Hypothalamus (tissue), 51 donors: ENCODE measurements around the gene LNX2.

Experiments
- DNase-seq, 51 donors: peaks; one replicate each; lab custom pipeline; 2025; lab: John Stamatoyannopoulos, UW

LNX2 gene

DNA sequence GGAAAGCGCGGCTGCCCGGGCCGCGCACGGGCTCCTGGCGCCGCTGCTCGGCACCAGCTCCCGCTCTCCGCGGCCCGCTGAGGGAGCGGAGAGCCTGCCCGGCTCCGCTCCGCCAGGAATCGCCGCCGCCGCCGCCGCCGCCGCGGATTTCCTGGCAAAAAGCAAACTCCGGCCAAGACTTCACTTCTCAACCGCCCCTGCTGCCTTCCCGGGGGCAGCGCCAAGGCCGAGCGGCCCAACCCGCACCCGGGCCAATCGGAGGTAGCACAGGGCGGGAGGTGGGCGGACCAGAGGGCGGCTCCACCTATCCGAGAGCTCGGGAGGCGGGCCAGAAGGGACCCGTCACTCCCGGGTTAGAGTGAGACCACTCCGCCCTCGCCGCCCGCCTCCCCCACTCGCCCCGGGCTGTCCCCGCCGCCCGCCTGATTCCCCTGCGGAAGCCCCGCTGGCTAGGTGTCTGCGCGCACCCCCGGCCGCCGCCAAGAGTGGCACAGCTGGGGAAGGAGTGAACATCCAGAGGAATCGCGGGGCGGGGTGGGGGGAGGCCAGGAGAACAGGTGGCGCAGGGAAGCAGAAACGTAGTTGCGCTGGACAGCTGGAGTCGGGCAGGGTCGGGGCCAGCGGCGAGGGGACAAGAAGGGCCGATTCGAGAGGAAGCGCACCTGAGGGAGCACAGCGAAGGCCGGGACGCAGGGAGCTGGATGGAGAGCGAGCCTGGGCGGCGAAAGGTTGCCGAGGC is at the start of gene LNX2:
Gene LNX2 (minus strand): TSS at position 153 of the 739 bp plus-strand sequence. CDS start 38,826 bp downstream, outside the sequence.
- DNase-seq = peak; percentile 48 to 99 (median 96)

DNA sequence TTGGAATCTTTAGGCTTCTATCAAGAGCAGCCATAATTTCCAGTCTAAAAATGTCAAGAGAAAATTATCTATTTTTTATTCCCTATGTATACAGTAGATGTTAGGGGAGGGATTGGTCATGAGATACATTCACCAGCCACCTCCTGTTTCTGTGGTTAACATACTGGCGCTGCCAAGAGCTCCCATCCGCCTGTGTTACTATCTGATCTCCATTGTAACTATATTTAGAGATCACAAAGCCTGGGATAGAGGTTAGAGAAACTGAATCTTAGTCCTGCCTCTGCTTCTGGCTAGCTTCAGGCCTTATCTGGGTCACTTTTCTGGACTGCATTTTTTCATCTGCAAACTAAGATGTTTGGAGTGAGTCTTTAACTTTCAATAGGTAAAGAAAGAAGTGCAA is 47.6 kb upstream of the LNX2 start:
- DNase-seq = no peak

DNA sequence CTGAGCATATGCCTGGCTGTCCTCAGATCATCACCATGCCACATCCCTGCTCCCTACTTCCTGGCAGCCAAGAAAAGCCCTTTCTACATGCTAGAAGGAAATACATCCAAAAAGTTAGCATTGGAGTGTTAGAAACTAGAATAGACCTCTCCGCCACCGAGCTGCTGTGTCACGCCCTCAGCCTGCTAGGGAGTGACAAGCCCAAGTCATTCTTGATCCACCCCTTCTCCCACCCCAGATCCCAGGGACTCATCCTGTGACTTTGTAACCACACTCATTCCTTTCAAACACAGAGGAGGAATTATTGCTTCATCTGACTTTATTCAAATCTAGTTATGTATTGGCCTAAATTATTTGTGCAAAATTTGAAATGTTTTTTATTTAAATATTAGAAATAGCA is 46.6 kb upstream of the LNX2 start:
- no peak for DNase-seq

DNA sequence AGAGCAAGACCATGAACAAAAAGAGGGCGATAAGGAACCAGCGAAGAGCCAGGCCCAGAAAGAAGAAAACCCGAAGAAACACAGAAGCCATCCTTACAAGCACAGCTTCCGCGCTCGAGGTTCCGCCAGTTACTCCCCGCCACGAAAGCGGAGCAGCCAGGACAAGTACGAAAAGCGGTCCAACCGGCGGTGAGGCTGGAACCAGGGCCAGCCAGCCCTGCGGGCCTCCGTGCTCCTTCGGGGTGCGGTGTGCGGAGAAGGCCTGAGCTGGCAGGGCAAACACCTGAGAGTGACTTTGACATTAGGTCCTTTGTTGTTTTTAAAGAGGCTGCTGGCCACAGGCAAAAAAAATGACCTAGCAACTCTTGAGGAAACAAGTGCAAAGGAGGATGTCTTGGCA is 45.4 kb upstream of the LNX2 start:
- DNase-seq = no peak

DNA sequence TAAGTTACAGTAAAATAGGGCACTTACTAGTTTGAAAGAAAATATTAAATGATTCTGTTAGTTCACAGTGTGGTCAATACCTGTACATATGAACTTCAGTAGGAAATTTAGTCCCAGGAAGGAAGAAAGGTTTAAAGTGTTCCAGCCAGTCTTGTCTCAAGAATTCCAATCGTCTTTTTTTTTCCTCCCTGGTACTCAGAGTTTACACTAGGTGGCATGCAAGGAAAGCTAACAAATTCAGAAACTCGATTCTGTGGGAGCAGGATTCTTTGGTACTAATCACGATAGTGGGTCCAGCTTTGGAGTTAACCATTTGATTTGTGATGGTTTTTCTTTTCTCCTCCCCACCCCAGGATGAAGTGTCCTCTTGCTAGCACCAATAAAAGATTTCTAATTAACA is 45.0 kb upstream of the LNX2 start:
- DNase-seq = no peak

DNA sequence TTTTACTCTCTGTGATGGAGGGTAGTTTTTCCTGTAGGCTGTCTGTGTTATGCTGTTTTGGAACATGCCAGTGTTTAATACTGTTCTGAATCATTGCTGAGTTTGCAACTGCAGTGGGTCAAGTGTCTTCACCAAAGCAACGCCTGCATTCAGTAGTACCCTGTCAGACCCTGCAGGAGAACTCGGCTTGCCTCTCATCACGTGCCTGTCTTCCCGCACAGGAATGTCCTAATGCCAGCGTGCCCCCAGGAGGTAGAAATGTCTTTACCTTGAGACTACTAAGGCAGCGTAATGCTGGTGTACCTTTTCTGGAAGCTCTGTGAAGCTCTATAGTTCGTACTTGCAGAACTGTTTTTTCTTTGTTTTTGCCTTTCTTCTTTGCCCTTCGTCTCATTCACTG is 43.6 kb upstream of the LNX2 start:
- no peak for DNase-seq

DNA sequence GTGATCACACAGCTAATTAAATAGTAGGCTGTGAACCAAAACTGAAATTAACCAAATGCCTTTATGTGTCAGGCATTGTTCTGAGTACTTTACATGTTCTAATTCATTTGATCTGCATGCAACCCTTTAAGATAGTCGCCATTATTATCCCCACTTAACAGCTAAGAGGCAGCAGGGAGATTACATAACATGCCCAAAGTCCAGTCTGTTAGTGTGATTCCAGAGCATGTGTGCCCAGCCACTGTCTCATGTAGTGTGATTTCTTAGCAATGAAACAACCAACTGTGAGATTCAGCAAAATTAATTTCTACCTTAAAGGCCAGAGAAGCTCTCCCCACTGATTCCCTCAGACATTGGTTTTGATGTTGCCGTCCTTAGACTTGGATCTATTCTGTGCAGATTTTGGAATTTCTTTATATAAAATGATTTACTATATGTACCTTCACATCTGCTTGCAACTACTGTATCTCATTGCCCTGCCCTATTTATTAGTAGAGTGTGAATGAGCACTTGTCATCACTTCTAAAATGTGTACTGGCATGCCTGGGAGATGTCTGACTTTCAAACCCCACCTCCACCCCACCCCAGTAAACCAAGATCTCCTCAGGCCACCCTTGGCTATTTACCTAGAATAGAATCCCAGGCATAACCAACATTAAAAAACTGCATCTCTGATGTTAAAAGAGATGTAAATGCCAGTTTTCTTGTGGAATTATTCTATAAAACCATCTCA is 42.6 kb upstream of the LNX2 start:
- no peak for DNase-seq

DNA sequence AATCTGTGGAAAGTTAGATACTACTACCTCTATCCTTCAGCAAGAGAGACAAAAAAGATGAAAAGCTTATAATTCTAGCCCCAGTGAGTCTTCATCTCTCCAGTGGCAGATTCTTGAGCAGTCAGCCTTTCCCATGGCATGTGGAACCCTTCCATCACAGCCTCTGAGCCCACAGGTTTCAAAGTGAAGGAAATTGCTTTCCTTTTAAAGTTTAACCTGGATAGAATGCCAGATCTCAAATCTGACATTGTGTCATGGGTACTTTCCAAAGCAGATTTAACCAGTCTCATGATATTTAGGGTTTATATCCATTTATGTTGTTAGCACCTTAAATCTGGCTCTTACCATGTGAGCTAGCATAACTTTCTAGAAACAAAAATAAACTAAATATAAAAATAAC is 40.7 kb upstream of the LNX2 start:
- no peak for DNase-seq

DNA sequence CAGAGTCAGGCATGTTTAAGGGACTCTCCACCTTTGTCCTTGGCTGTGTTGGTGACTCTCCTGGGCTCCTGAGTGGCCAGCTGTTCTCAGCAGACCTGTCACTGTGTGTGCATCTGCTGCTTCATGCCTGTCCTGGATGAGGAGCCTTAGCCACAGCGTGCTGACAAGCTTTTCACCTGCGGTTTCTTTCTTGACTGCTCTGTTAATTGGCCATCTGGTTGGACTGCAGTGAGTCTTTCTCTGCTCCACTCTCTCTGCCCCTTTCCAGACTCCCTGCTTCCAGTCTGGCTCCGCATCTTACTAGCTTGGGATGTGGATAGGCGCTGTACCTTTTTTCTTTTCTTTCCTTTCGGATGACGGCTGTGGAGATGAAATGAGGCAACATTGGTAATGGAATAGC is 40.2 kb upstream of the LNX2 start:
- no peak for DNase-seq

DNA sequence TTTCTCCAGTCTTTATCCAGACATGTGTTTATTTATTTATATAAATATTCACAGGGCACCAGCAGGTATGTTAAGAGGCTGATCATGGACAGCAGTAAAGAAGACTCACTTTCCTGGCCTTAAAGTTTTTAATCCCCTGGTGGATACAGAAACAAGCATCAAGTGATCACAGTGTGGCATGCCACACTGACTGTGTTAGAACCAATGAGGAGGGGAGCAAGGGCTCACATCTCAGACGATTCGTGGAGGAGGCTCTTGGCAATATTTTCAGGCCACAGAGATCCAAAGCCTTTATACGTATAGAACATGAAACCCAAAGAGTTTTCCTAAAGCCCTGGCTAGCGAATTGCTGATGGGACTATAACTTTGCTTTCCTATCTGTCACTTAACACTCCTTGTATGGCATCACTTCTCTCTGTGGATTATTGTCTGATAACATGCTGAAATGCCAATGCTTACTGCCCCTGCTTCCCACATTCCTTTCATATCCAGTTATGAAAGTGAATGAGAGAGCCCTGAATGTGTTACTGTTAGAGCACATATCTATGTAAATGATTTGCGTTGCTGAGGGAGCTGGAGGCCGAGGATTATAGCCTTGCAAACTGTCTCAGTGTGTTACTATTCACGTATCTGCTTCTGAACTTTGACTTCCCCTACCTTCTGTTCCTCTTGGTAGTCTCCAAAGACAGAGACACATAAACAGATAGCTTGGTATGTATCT is 39.0 kb upstream of the LNX2 start:
- no peak for DNase-seq

DNA sequence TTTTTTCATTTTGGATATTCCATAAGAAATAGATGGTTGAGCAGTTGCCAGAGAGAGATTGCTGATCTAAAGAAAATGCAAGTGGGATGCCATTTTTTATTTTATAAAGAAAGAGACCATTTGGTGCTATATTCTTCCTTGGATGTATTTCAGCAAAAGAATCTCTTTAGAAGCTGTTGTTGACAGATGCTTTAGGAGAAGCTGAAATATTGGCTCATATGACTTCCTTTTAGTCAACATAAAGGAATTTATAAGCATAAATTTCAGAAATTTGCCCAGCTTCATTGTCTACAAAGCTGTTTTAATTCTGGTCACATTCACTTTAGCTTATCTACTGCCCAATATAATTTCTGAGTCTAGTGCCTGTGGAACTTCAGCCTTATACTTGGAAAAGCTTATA is 38.2 kb upstream of the LNX2 start:
- no peak for DNase-seq

DNA sequence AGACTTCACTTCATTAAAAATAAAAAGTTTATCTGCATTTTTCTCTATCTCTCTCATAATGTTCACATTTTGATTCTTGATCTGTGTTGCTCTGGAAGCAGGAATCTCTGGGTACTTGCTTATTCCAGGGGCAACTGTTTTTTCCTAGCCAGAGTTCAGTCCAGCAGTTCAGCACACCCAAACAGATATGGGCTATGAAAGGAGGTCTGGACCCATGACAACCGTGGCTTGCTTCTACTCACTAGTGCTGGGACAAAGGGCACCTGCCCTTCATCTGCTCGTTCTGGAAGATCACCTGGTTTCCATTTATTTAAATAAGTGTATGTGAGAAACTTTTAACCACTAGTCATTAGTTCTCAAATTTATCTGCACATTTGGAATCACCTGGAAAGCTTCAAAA is 37.4 kb upstream of the LNX2 start:
- DNase-seq = no peak

DNA sequence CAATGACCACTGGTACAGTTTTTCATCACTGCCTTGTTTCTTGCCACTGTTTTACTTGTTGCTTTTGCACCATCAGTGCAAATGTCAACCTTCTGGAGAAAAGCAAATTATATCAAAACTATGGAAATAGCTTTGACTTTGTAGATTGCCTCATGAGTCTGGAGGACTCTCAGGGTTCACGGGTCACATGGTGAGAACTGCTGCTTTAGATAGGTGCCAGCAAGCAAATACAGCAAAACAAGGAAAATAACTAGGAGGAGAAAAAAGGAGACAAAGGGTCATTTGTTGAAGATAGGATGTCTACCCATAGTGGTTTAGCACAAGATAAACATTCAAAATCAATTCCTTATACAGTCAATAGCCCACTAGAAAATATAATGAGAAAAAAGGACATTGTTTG is 34.5 kb upstream of the LNX2 start:
- DNase-seq = no peak

DNA sequence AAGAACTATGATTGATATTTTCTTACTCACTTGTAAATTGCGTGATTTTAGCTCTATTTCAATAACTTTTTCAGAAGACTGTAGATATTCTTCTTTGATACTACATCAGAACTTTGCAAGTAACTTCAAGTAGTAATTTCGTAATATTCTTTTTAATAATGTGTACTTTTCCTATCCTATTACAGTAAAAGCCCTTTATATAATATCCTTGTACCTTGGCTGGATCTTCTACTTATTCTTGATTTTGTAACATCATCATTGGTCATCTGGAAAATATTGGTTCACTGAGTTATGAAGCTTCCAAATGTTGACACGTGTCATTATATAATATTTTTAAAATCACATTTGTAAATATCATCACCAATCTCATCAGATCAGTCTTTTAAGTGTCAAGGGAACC is 33.7 kb upstream of the LNX2 start:
- DNase-seq = no peak

DNA sequence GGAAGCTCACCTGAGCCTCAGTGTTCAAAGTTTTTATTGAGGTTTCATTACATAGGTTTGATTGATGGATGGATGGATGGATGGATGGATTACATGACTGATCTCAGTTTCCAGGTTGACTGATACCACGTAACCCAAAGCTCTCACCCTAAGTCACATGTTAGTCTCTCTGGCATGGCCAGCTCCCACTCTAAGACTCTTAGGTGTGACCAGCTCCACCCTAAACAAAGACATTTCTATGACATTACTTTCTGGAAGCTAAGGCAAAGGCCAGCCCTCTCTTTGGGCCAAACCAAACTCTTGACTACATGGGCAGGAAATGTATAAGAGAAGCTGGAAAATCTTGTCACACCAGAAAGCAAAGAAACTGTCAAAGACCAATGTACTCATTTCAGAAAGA is 30.0 kb upstream of the LNX2 start:
- DNase-seq = no peak

DNA sequence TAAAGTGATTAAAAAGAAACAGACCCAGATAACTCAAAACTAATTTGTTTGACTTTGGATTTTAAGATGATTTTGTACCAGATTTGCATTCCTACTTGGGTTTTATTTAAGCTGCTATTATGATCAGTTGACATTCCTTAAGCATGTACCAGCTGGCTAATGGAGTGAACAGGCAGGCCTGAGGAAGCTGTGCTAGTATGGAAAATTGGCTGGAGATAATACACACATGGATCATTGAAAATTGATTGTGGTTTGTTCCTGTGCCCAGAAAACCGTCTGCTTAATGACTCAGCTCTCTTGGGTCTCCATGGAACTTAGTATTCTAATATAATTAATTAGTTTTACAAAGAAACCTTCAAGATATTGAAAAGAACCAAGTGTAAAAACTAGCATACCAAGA is 24.0 kb upstream of the LNX2 start:
- no peak for DNase-seq

DNA sequence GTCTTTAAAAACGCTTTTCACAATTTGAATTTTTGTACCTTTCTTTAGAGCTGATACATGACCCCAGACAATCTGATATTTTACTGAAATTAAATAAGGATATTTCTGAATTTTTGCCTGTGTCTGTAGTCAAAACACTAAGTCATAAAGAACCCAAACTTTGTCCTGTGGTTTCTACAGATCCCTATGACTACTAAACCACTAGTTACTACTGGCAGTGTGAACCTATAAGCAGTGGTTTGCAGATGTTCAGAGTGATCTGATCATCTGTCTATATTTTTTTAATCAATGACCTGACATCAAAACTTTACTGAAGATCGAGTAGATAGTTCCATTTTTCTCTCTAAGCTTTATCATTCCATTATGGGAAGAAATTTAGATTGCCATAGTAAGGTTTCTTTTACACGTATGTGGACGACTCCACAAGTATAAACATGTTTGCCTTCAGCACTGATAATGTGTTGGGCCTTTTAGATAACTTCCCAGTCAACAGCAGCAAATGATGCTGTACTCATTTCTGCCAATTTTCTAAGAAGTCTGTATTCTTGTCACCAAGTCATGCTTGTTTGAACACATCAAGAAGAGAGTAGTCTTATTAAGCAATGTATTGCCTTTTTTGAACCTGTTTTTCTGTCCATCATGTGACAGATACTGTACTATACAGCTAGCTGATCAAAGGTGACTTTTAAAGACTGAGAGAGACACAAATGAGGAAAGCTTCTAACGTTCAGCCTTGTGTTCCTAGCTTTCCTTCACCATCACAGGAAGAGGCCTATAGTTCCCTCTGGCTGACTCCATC is 23.2 kb upstream of the LNX2 start:
- no peak for DNase-seq

DNA sequence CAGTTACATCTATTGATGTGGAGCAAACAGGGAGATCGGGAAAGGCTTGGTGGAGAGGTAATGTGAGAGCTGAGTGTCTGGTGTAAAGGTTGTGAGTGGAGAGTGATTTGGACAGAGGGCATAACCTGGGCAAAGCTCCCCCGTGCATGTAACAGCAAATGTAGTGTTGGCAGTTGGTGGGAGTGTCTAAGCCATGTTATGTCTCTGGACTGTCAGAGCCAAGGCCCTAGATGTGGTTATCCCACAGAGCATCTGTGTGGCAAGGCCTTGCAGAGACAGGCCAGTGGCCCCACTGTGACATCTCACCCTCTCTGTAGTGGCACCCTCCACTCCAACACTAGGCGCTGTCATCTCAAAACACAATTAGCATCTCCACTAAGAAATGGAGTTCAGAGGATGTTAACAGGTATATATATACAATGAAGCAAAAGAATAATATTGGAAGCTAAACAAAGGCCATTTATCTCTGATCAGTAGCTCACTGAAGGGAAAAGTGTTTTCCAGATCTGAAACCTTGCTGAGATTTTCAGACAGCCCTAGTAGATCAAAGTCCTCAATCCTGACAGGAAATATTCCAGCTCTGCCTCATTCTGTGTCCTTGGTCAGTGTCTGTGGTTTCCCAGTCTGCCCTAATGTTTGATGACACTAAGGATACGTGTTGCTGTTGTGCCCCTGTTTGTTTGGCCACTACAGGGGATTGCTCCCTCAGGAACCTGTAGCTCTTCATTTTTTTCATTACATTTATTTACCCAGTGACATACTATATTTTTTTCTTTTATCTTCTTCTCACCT is 21.6 kb upstream of the LNX2 start:
- DNase-seq = no peak

DNA sequence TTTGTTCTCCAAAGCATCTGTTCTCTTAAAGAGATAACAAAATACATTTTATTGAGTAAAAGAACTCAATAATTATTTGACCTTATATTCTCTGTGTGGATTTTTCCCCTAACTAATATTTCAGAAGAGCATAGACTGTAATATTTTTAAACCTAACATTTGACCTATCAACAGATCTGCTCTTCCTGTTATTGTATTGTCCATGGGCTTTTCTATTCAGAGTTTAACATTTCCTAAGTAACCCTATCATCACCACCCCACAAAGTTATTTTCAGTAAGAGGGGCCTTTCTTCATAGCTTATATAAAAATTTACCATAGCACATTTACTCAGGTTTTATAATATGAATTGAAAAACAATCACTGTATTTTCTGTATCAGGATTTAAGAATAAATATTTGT is 18.9 kb upstream of the LNX2 start:
- DNase-seq = no peak

DNA sequence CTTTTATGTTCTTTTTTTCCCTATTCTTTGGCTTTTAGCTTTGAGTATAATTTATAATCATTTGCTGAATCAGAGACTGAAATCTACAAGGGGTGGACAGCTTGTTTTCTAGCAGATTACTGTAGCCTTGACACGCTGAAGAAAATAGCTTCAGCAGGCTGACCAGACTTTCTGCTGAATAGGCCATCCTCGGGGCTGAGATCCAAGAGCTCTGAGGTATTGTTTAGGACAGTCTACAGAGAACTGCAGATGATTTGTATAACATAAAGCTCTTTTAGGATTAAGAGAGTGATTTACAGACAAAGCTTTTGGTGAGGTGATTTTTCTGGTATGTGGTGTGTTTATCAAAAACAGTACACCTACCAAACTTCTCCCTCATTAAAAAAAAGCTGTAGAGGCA is 18.2 kb upstream of the LNX2 start:
- DNase-seq = peak in 5 of 51 donors; percentile 1 to 3 (median 2)
